Renal pelvis (tissue), 12 donors: ENCODE measurements around the gene CLCA2. TPM values are rescaled to one million over a fixed set of nuclear protein-coding genes. Genes with fewer than 3 reads are reported as not detected.

Experiments used
- DNase-seq: peaks from one replicate; pipeline ENCODE4 v3.0.0-alpha.2; 2013
- long read RNA-seq, 16 experiments: transcript quantifications; one replicate each; lab custom pipeline, GENCODE V29; 2026
- polyA plus RNA-seq, 3 donors: library from polyadenylated mRNA; unstranded; fragments of 120-200 nt; gene quantifications; one replicate each; pipeline ENCODE4 v1.2.1, GENCODE V29; 2013; ENCODE audit not compliant: insufficient read length in 3 of 3

The CLCA2 gene
- under 1 TPM in 1 of 3 donors, not detected in 2; 0.04 TPM for polyA plus RNA-seq
- long read RNA-seq, donor 1: 0 reads
- long read RNA-seq, donor 2: 0 reads
- long read RNA-seq, donor 3: 0 reads
- long read RNA-seq, donor 4: 0 reads
- long read RNA-seq, donor 5: 0 reads
- long read RNA-seq, donor 6: 0 reads
- long read RNA-seq, donor 7: 0 reads
- long read RNA-seq, donor 8: 0 reads
- long read RNA-seq, donor 9: 0 reads
- long read RNA-seq, donor 10: 0 reads
- long read RNA-seq, donor 11: 0 reads
- long read RNA-seq, donor 12: 0 reads
- long read RNA-seq, donor 13: 0 reads
- long read RNA-seq, donor 14: 0 reads
- long read RNA-seq, donor 15: 0 reads
- long read RNA-seq, donor 16: 0 reads

GRCh38 chr1:86423873-86424272 lies at the start of gene CLCA2:
Gene CLCA2 (plus strand): TSS chr1:86424171. CDS start chr1:86424248, 77 bp downstream.
- DNase-seq: no peak

GRCh38 chr1:86375688-86376087 lies 48.3 kb upstream of the CLCA2 start:
- DNase-seq: no peak

- DNase-seq: no peak
Observed at GRCh38 chr1:86377341-86377740, 46.6 kb upstream of the CLCA2 start.

- DNase-seq: no peak
Observed at GRCh38 chr1:86378813-86379212, 45.2 kb upstream of the CLCA2 start.

GRCh38 chr1:86380257-86380861 lies 43.6 kb upstream of the CLCA2 start:
- peak; percentile 59 for DNase-seq

- DNase-seq: no peak
Observed at GRCh38 chr1:86381223-86381622, 42.7 kb upstream of the CLCA2 start.

- DNase-seq: no peak
Observed at GRCh38 chr1:86382878-86383277, 41.1 kb upstream of the CLCA2 start.

GRCh38 chr1:86387916-86388627 lies 35.9 kb upstream of the CLCA2 start:
- DNase-seq: no peak

GRCh38 chr1:86388777-86389176 lies 35.2 kb upstream of the CLCA2 start:
- DNase-seq: no peak

- DNase-seq: no peak
Observed at GRCh38 chr1:86389307-86389706, 34.7 kb upstream of the CLCA2 start.

GRCh38 chr1:86394416-86394815 lies 29.6 kb upstream of the CLCA2 start:
- no peak for DNase-seq

- peak; percentile 87 for DNase-seq
Observed at GRCh38 chr1:86395751-86396497, 28.0 kb upstream of the CLCA2 start, which contains the start of gene ODF2L. Gene ODF2L (minus strand): TSS chr1:86396323. CDS start chr1:86387027, 9,296 bp downstream.

- DNase-seq: no peak
Observed at GRCh38 chr1:86396498-86396890, 27.5 kb upstream of the CLCA2 start.

- no peak for DNase-seq
Observed at GRCh38 chr1:86409416-86410021, 14.5 kb upstream of the CLCA2 start.

GRCh38 chr1:86410879-86411278 lies 13.1 kb upstream of the CLCA2 start:
- no peak for DNase-seq

- DNase-seq: no peak
Observed at GRCh38 chr1:86416343-86416742, 7.6 kb upstream of the CLCA2 start.

- DNase-seq: no peak
Observed at GRCh38 chr1:86419277-86419903, 4.6 kb upstream of the CLCA2 start.

- DNase-seq: no peak
Observed at GRCh38 chr1:86421601-86422280, 2.2 kb upstream of the CLCA2 start.

GRCh38 chr1:86423473-86423872 lies 498 bp upstream of the CLCA2 start:
- DNase-seq: no peak

GRCh38 chr1:86429122-86429725 lies 5.3 kb downstream of the CLCA2 start:
- no peak for DNase-seq
